Osteoblast (primary cell): ENCODE data around the gene DEF6. TPM values are rescaled to one million over a fixed set of nuclear protein-coding genes. Genes with fewer than 3 reads are reported as not detected.
"Not testable (repeated sequence)": the region's sequence is repeated elsewhere in the genome, so short reads cannot be mapped to it uniquely, and the experiment has no call there.

Experiments used
- DNase-seq: peaks from one replicate; pipeline ENCODE4 v3.0.0; 2011; ENCODE audit warnings: low spot score, mixed read lengths; ENCODE audit not compliant: insufficient read length; ENCODE audit errors: missing footprints
- H2AFZ ChIP-seq: 2 replicates; pipeline ENCODE4 v1.6.0; 2011; ENCODE audit warnings: mild to moderate bottlenecking, low read length
- H3K27ac ChIP-seq: 2 replicates; pipeline ENCODE4 v1.5.1; 2011; ENCODE audit warnings: mild to moderate bottlenecking, low read depth, low read length, moderate library complexity
- H3K27me3 ChIP-seq: 2 replicates; pipeline ENCODE4 v1.6.0; 2012; ENCODE audit warnings: mild to moderate bottlenecking, control low read depth, inconsistent platforms, low read length, moderate library complexity; ENCODE audit not compliant: insufficient read depth
- H3K36me3 ChIP-seq: 2 replicates; pipeline ENCODE4 v1.5.1; 2011; ENCODE audit warnings: mild to moderate bottlenecking, low read length, control low read depth, moderate library complexity; ENCODE audit not compliant: insufficient read depth
- H3K4me1 ChIP-seq: 2 replicates; pipeline ENCODE4 v1.5.1; 2011; ENCODE audit warnings: mild to moderate bottlenecking, low read length, control low read depth, moderate library complexity; ENCODE audit not compliant: insufficient read depth
- H3K4me2 ChIP-seq: 2 replicates; pipeline ENCODE4 v1.6.0; 2011; ENCODE audit warnings: mild to moderate bottlenecking, low read length; ENCODE audit not compliant: insufficient read depth
- H3K4me3 ChIP-seq: fragments of 200-600 bp; sonication (generic); 3 replicates; pipeline ENCODE4 v1.5.1; 2012; ENCODE audit warnings: mild to moderate bottlenecking, low read length, inconsistent platforms; ENCODE audit not compliant: insufficient read depth
- H3K79me2 ChIP-seq: 2 replicates; pipeline ENCODE4 v1.6.0; 2012; ENCODE audit warnings: mild to moderate bottlenecking, low read length, control low read depth, inconsistent platforms; ENCODE audit not compliant: insufficient read depth
- H3K9me3 ChIP-seq: 2 replicates; pipeline ENCODE4 v1.5.1; 2011; ENCODE audit warnings: low read depth, low read length, control low read depth
- H4K20me1 ChIP-seq: 2 replicates; pipeline ENCODE4 v1.6.0; 2012; ENCODE audit warnings: mild to moderate bottlenecking, low read length, control low read depth; ENCODE audit not compliant: insufficient read depth
- total RNA-seq: library from RNA; depleted of rRNA; stranded (reverse); fragments of >200 nt; gene quantifications from 2 replicates; pipeline ENCODE4 v1.2.3, GENCODE V29; 2012
- TF ChIP-seq, protein P1 (sequence below): IDR thresholded peaks from 2 replicates; pipeline ENCODE4 v1.5.1; 2011; ENCODE audit warnings: mild to moderate bottlenecking, low read depth, low read length, moderate library complexity; ENCODE audit errors: extremely low read depth

DEF6 gene
- total RNA-seq, 1 donor = 0.72 TPM

DNA sequence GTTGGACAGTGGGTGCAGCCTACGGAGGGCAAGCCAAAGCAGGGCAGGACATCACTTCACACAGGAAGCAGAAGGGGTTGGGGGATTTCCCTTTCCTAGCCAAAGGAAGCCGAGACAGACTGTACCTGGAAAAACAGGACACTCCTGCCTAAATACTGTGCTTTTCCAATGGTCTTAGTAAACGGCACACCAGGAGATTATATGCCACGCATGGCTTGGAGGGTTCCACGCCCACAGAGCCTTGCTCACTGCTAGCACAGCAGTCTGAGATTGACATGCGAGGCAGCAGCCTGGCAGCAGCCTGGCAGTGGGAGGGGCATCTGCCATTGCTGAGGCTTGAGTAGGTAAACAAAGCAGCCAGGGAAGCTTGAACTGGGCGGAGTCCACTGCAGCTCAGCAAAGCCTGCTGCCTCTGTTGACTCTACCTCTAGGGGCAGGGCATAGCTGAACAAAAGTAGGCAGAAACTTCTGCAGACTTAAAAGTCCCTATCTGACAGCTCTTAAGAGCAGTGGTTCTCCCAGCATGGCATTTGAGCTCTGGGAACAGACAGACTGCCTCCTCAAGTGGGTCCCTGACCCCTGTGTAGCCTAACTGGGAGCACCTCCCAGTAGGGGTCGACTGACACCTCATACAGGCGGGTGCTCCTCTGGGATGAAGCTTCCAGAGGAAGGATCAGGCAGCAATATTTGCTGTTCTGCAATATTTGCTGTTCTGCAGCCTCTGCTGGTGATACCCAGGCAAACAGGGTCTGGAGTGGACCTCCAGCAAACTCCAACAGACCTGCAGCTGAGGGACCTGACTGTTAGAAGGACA is 34.7 kb downstream of the DEF6 start:
- TF ChIP-seq, protein P1, sequence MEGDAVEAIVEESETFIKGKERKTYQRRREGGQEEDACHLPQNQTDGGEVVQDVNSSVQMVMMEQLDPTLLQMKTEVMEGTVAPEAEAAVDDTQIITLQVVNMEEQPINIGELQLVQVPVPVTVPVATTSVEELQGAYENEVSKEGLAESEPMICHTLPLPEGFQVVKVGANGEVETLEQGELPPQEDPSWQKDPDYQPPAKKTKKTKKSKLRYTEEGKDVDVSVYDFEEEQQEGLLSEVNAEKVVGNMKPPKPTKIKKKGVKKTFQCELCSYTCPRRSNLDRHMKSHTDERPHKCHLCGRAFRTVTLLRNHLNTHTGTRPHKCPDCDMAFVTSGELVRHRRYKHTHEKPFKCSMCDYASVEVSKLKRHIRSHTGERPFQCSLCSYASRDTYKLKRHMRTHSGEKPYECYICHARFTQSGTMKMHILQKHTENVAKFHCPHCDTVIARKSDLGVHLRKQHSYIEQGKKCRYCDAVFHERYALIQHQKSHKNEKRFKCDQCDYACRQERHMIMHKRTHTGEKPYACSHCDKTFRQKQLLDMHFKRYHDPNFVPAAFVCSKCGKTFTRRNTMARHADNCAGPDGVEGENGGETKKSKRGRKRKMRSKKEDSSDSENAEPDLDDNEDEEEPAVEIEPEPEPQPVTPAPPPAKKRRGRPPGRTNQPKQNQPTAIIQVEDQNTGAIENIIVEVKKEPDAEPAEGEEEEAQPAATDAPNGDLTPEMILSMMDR = peak; percentile 11
- not testable (repeated sequence) for H3K4me3 ChIP-seq, H3K27me3 ChIP-seq, H3K27ac ChIP-seq, DNase-seq, H3K79me2 ChIP-seq, H2AFZ ChIP-seq, H3K9me3 ChIP-seq, H3K36me3 ChIP-seq, H3K4me1 ChIP-seq, H4K20me1 ChIP-seq, H3K4me2 ChIP-seq

DNA sequence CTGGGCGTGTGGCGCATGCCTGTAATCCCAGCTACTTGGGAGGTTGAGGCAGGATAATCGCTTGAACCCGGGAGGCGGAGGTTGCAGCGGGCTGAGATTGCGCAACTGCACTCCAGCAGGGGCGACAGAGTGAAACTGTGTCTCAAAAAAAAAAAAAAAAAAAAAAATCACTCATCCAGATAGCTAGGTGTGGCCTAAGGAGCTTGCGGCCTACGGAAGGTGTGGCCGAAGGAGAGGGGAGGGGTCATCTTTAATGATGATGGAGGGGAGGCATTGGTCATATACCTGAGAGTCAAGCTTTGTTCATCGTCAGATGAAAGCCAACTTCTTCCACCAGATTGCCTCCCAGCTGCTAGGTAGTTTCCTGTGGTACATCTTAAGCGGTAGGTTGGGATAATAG is 43.9 kb downstream of the DEF6 start:
- Histone ChIP-seq H3K79me2 (peaks cover 42% of the 10 kb centered on the region), H2AFZ (no peak overlapping the region)
- TF ChIP-seq, protein P1 = no peak

DNA sequence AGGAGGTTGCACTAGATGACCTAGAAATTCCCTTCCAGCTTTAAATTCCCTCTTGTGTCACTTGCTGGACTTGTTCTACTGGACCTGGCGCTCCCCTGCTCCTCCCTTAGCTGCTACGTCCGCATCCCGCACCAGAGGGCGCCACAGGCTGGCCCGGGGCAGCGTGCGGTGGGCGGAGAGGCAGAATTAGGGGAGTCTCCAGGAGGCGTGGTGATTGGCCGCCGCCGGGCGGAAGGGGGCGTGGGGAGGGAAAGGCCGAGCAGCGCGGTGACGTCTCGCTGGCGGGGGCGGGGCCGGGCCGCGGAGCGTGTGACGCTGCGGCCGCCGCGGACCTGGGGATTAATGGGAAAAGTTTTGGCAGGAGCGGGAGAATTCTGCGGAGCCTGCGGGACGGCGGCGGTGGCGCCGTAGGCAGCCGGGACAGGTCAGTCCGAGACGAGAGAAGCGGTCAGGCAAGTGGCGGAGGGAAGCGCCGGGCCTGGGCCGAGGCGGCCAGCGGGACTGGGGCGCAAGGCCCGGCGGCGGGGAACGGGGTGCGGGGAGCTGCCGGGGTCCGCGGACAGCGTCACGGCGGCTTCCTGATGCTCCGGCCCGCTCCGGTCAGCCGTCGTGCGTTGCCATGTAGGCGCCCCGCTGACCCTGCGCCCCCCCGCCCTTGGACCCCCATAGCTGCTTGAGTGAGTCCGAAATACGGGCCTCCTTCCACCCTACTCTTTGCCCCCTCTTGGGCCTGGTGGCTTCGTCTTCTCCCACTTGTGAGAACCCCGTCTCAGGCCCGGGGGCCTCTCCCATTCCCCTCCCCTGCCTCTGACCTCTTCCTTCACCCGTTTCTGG is 44.9 kb downstream of the DEF6 start, which contains the start of gene PPARD:
TSS of gene PPARD (plus strand) at position 301 of the 834 bp plus-strand sequence. CDS start 68,530 bp downstream, outside the sequence.
- peak; percentile 100 for DNase-seq
- Histone ChIP-seq H3K4me2 (peak within 1 kb of the TSS; percentile 96), H3K4me1 (peaks cover 17% of the 10 kb centered on the region), H3K4me3 (peak within 1 kb of the TSS; percentile 98), H2AFZ (peak within 1 kb of the TSS; percentile 53), H3K9me3 (no peaks in the 10 kb centered on the region), H4K20me1 (peaks cover 41% of the 10 kb centered on the region), H3K36me3 (peaks cover 24% of the 10 kb centered on the region), H3K27me3 (no peaks in the 10 kb centered on the region), H3K27ac (peak within 1 kb of the TSS; percentile 98), H3K79me2 (peaks cover 50% of the 10 kb centered on the region)
- TF ChIP-seq, protein P1 = peak; percentile 94

More for the DNA sequence above, 43.9 kb downstream of the DEF6 start:
- Histone ChIP-seq H3K4me3 (no peak overlapping the region), H3K27ac (no peak overlapping the region), H3K4me1 (peaks cover 17% of the 10 kb centered on the region), H4K20me1 (peaks cover 34% of the 10 kb centered on the region), H3K36me3 (peaks cover 16% of the 10 kb centered on the region), H3K4me2 (no peak overlapping the region), H3K9me3 (no peaks in the 10 kb centered on the region), H3K27me3 (no peaks in the 10 kb centered on the region)
- DNase-seq = peak; percentile 17
